Stimulated activated CD4-positive, alpha-beta T cell treated with anti-CD3 and anti-CD28 coated beads, Interleukin-1b, Interleukin-23, amount 100 ng/mL, for 1 hour (primary cell): ENCODE results near the gene TMEM129.

Experiments used
- DNase-seq, 2 donors: peaks; one replicate each; pipeline ENCODE4 v3.0.0-alpha.2; 2020; ENCODE audit warnings: low read depth in 2 of 2

The TMEM129 gene

DNA sequence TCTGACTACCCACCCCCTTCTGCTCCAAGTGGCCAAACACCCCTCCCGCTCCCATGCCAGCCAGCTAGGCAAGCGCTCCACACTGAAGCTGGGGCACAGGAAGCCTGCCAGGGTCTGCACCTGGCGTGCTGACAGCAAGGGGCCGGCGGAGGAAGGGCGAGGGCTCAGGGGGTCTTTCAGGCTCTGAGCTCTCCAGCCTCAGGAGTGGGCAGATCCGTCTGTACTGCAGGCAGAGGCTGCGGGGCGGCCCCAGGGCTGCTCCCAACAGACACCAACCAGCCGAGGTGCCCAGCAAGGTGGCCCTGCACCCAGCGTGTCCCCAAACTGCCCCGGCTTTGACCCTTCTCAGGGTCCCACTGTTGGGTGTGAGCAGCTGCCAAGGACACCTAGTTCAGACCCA lies 51.9 kb downstream of the TMEM129 start:
- DNase-seq: no peak

DNA sequence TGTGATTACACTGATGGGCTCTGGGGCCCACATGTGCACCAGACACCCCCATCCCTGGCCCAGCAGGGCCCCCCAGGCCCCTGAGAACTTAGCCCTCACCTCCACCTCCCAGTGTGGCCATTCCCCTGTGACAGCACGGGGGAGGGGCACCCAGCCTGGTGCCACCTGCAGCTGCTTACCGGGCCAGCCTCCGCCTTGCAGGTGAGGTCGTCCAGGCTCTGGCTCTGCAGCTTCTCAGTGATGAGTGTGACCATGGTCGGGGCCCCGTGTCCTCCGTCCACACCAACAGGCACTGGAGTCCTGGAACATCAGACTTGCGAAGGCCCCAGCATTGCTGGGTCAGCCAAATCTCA lies 52.7 kb downstream of the TMEM129 start:
- no peak for DNase-seq

DNA sequence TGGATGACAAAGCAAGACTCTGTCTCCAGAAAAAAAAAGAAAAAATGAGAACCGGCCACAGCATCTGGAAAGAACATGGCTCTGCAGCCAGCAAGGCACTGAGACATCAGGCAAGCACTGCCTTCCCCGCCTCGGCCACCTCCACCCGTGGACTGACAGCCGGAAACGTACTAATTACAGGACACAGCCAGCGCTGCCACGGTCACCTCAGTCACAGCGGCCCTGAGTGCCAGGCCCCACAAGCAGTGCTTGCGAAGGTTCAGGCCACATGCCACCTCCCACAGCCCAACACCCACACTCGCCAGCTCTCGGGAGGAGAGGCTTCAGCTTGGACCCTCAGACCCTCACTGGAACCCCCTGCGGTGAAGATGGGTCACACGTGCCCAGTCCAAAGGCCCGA lies 53.9 kb downstream of the TMEM129 start:
- no peak for DNase-seq

DNA sequence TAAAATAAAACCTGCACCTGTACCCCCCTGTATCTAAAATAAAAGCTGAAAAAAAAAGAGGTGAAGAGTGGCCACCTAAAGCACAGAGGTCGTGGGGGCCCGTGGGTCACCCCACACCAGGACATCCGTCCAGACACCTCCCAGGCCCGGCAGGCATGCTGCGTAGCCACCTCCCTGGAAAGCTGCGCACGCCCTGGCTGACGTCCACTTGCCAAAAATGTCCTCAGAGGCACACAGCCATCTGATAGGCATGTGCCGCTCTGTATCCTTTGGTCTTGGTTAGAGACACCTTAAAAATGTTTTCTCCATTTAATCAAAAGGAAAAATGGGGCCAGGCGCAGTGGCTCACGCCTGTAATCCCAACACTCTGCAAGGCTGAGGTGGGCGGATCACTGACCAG lies 54.7 kb downstream of the TMEM129 start:
- no peak for DNase-seq
